Measurements from ENCODE around the gene DCST1. TPM values are rescaled to one million over a fixed set of nuclear protein-coding genes. Genes with fewer than 3 reads are reported as not detected.

The DCST1 gene
- total RNA-seq, 1 donor from 2014 or later, result not detected

- TF ChIP-seq, protein P1, sequence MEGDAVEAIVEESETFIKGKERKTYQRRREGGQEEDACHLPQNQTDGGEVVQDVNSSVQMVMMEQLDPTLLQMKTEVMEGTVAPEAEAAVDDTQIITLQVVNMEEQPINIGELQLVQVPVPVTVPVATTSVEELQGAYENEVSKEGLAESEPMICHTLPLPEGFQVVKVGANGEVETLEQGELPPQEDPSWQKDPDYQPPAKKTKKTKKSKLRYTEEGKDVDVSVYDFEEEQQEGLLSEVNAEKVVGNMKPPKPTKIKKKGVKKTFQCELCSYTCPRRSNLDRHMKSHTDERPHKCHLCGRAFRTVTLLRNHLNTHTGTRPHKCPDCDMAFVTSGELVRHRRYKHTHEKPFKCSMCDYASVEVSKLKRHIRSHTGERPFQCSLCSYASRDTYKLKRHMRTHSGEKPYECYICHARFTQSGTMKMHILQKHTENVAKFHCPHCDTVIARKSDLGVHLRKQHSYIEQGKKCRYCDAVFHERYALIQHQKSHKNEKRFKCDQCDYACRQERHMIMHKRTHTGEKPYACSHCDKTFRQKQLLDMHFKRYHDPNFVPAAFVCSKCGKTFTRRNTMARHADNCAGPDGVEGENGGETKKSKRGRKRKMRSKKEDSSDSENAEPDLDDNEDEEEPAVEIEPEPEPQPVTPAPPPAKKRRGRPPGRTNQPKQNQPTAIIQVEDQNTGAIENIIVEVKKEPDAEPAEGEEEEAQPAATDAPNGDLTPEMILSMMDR (IDR thresholded peaks at IDR 0.05; ENCODE audit: unreplicated experiment), result no peak
- no peak overlapping the region for H3K27ac Mint-ChIP-seq
- peaks cover 5% of the 10 kb centered on the region for H3K4me1 Mint-ChIP-seq (ENCODE audit: low read depth)
- H3K9me3 Mint-ChIP-seq (ENCODE audit: low read depth), result no peaks in the 10 kb centered on the region
- DNase-seq (ENCODE audit: low spot score, unreplicated experiment), result no peak
- H3K4me3 Mint-ChIP-seq (ENCODE audit: low read depth), result no peak overlapping the region
- peaks cover 3% of the 10 kb centered on the region for H3K36me3 Mint-ChIP-seq (ENCODE audit: insufficient read depth)
- H3K27me3 Mint-ChIP-seq, result no peaks in the 10 kb centered on the region
These were observed 21.5 kb upstream of the DCST1 start for GRCh38 chr1:155012026-155012546.

GRCh38 chr1:155012776-155013602, 20.6 kb upstream of the DCST1 start:
- TF ChIP-seq, protein P1 (IDR thresholded peaks at IDR 0.05; ENCODE audit: unreplicated experiment), result no peak
- no peak for DNase-seq (ENCODE audit: low spot score, unreplicated experiment)
- Mint-ChIP-seq H3K9me3 (ENCODE audit: low read depth) (no peaks in the 10 kb centered on the region), H3K36me3 (ENCODE audit: insufficient read depth) (peaks cover 3% of the 10 kb centered on the region), H3K4me1 (ENCODE audit: low read depth) (peaks cover 5% of the 10 kb centered on the region), H3K27ac (peak overlapping the region; percentile 42), H3K4me3 (ENCODE audit: low read depth) (no peak overlapping the region), H3K27me3 (no peaks in the 10 kb centered on the region)

DNA sequence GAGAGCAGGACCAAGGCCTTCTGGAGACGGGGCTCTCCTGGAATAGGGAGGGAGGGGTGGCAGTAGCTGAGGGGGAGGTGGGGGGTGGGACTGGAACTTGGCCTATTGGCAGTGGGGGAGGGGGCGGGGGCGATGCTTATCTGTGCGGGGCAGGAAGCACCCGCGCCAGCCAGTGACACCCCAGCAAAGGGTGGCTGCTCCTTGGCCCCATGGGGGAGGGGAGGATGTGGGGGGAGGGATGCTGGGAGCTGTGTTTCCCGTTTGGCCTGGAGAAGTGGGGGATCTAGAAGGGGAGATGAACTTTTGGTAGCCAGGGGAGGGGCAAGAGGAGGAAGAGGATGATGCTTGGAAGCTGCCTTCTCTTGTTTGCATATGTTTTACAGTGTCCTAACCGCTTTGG, 20.0 kb upstream of the DCST1 start:
- no peak for DNase-seq (ENCODE audit: low spot score, unreplicated experiment)
- Mint-ChIP-seq H3K4me3 (ENCODE audit: low read depth) (no peak overlapping the region), H3K36me3 (ENCODE audit: insufficient read depth) (peaks cover 3% of the 10 kb centered on the region), H3K9me3 (ENCODE audit: low read depth) (no peaks in the 10 kb centered on the region), H3K27me3 (no peaks in the 10 kb centered on the region), H3K4me1 (ENCODE audit: low read depth) (peaks cover 3% of the 10 kb centered on the region), H3K27ac (no peak overlapping the region)
- TF ChIP-seq, protein P1 (IDR thresholded peaks at IDR 0.05; ENCODE audit: unreplicated experiment), result no peak

GRCh38 chr1:155014709-155015508, 18.7 kb upstream of the DCST1 start:
- Mint-ChIP-seq H3K4me1 (ENCODE audit: low read depth) (peaks cover 2% of the 10 kb centered on the region), H3K36me3 (ENCODE audit: insufficient read depth) (peaks cover 3% of the 10 kb centered on the region)

More at GRCh38 chr1:155014709-155015508, 18.7 kb upstream of the DCST1 start:
- Mint-ChIP-seq H3K9me3 (ENCODE audit: low read depth) (no peaks in the 10 kb centered on the region), H3K27ac (no peak overlapping the region), H3K27me3 (no peaks in the 10 kb centered on the region), H3K4me3 (ENCODE audit: low read depth) (no peak overlapping the region)
- no peak for DNase-seq (ENCODE audit: low spot score, unreplicated experiment)
- TF ChIP-seq, protein P1 (IDR thresholded peaks at IDR 0.05; ENCODE audit: unreplicated experiment), result no peak
